Astrocyte of the cerebellum (primary cell): ENCODE data around the gene ALDH1L2.

Experiments
- DNase-seq: peaks from one replicate; pipeline ENCODE4 v3.0.0-alpha.2; 2011; ENCODE audit warnings: low read depth
- H3K4me3 ChIP-seq: 2 replicates; pipeline ENCODE4 v1.5.1; 2011; ENCODE audit warnings: mild to moderate bottlenecking, low read depth, low read length, moderate library complexity
- CTCF ChIP-seq: IDR thresholded peaks from 2 replicates; pipeline ENCODE4 v1.5.1; 2012; ENCODE audit warnings: low read length, low read depth, moderate library complexity, mild to moderate bottlenecking; ENCODE audit errors: missing control alignments
- in situ Hi-C: cut with HindIII; loops from 2 replicates; pipeline ENCODE4 v1.10.0; 2017; ENCODE audit warnings: low sequenced_read_pairs

Gene ALDH1L2

GRCh38 chr12:105041186-105041585 is 43.1 kb downstream of the ALDH1L2 start:
- peak; percentile 87 for DNase-seq

GRCh38 chr12:105040476-105040875 is 43.8 kb downstream of the ALDH1L2 start:
- DNase-seq = no peak
- in situ Hi-C loops = no loop called here
- H3K4me3 ChIP-seq = no peak overlapping the region
- TF ChIP-seq CTCF = no peak

More at GRCh38 chr12:105041186-105041585, 43.1 kb downstream of the ALDH1L2 start:
- no peak for TF ChIP-seq CTCF
- H3K4me3 ChIP-seq = no peak overlapping the region
- in situ Hi-C loops = no loop called here

- no peak overlapping the region for H3K4me3 ChIP-seq
- no peak for TF ChIP-seq CTCF
- in situ Hi-C loops = no loop called here
- DNase-seq = no peak
Measured at GRCh38 chr12:105036937-105037649, 47.2 kb downstream of the ALDH1L2 start.

- H3K4me3 ChIP-seq = no peak overlapping the region
- TF ChIP-seq CTCF = no peak
- no peak for DNase-seq
- in situ Hi-C loops = no loop called here
Measured at GRCh38 chr12:105033851-105034250, 50.4 kb downstream of the ALDH1L2 start.

- no peak for TF ChIP-seq CTCF
- no peak overlapping the region for H3K4me3 ChIP-seq
- DNase-seq = no peak
- in situ Hi-C loops = no loop called here
Measured at GRCh38 chr12:105032703-105033357, 51.4 kb downstream of the ALDH1L2 start.

GRCh38 chr12:105030820-105031807 is 53.1 kb downstream of the ALDH1L2 start:
- no peak for DNase-seq
- in situ Hi-C loops = no loop called here
- no peak for TF ChIP-seq CTCF
- no peak overlapping the region for H3K4me3 ChIP-seq
